ENCODE measurements around the gene BCL2L1.

DNA sequence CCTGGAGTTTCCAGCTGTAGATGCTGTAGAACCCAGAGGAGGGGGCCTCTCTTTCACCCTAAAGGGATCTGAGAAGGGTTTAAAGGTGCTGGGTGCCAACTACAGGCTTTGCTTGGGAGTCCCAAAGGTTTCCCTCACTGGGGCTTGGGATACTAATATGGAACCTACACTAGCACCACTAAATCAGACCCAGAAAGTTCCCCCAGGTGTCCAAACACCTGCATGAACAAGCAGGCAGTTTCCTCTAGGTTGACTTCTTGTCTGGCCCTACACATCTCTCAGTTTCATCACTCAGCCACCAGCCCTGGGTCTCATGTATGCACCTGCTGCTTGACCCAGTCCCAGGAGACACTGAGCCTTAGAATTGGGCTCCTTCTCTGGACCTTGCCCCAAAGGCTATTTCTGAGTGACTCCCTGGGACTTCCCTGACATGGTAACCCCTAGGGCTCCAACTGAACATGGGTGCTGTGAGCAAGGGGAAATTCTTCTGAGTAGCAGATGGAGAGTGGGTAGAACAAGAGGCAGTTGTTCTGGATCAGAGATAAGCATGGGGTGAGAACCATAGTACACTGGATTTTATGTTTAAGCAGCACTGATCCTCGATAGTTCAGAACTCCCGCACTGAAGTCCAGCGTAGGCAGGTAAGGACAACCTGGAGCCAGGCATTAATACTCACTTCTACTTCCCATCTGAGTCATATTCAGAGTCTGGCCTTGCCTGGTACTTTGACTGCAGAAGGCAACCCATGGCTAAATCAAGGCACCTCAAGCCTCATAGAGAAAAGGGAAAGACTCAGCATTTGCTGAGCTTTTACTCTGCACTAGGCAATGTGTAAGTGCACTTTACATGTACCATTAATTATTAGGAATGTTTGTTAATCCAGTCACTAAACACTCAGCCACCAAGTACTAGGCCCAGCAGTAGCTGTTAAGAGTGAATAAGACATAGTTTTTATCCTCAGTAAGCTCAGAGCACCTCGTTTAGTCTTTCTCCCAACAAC, 16.8 kb downstream of the BCL2L1 start:
- TF ChIP-seq CTCF (IDR thresholded peaks at IDR 0.05) (no peak), ZFX (IDR thresholded peaks at IDR 0.05; ENCODE audit: borderline replicate concordance) (no peak)

Measured in 22Rv1 (cell line).